Right ventricle myocardium superior (tissue), 1 donor: Measurements from ENCODE around the gene STK24. TPM values are rescaled to one million over a fixed set of nuclear protein-coding genes. Genes with fewer than 3 reads are reported as not detected.
"Not testable (repeated sequence)": the region's sequence is repeated elsewhere in the genome, so short reads cannot be mapped to it uniquely, and the experiment has no call there.

Experiments
- ATAC-seq: fragments of 200-7000 bp; cut with Tn5 transposase; one replicate; pipeline ENCODE4 v1.9.1; 2020; ENCODE audit warnings: mild to moderate bottlenecking; ENCODE audit not compliant: poor library complexity
- DNase-seq: peaks from one replicate; pipeline ENCODE4 v3.0.0-alpha.2; 2020
- intact Hi-C: fragments of 100-400 bp; cut with DNase I; formaldehyde crosslinking; loops from one replicate; pipeline ENCODE4 v1.11.2; 2022
- long read RNA-seq: library from polyadenylated mRNA; unstranded; transcript quantifications from one replicate; pipeline ENCODE4 v2.0.0, GENCODE V29; 2021
- total RNA-seq: library from RNA; stranded (reverse); fragmentation: NEBNext Ultra II Directional; extraction: Animal tissue kit (Norgen Biotek cat#: 25700); gene quantifications from one replicate; pipeline ENCODE4 v1.2.1, GENCODE V29; 2021
- donor health status: DM: no; HTN: yes; CAD: no; lungs with severe emphysema.

The STK24 gene
- total RNA-seq: 56.1 TPM
- long read RNA-seq, full-length matches to known transcripts: 112 of 126 reads
- long read RNA-seq, partial matches to known transcripts: 9 of 126 reads
- long read RNA-seq, other reads (novel, unspliced or antisense): 5 of 126 reads

- ATAC-seq (peak; percentile 82), DNase-seq (peak; percentile 81)
- intact Hi-C loops: loop anchor here (5.0 kb wide), 1 partner anchor 125 kb away; no protein-coding TSS in a partner anchor
Measured at GRCh38 chr13:98576963-98577835, at the start of gene STK24. TSS of gene STK24 (minus strand) at chr13:98577107. CDS start at chr13:98576786, 321 bp downstream.

- no peak for DNase-seq
- intact Hi-C loops: no loop called here
- no peak for ATAC-seq
Measured at GRCh38 chr13:98626298-98626935, 49.5 kb upstream of the STK24 start.

- ATAC-seq, intact Hi-C loops, DNase-seq: not testable (repeated sequence)
Measured at GRCh38 chr13:98624589-98624988, 47.7 kb upstream of the STK24 start.

GRCh38 chr13:98622931-98623331, 46.0 kb upstream of the STK24 start:
- ATAC-seq: no peak
- DNase-seq: no peak
- intact Hi-C loops: no loop called here

- no peak for ATAC-seq
- intact Hi-C loops: no loop called here
- DNase-seq: no peak
Measured at GRCh38 chr13:98619556-98619955, 42.6 kb upstream of the STK24 start.

- ATAC-seq, DNase-seq, intact Hi-C loops: not testable (repeated sequence)
Measured at GRCh38 chr13:98615595-98615994, 38.7 kb upstream of the STK24 start.

- intact Hi-C loops: no loop called here
- ATAC-seq (no peak), DNase-seq (no peak)
Measured at GRCh38 chr13:98613591-98613990, 36.7 kb upstream of the STK24 start.

GRCh38 chr13:98609756-98610155, 32.8 kb upstream of the STK24 start:
- no peak for DNase-seq
- intact Hi-C loops: no loop called here
- no peak for ATAC-seq

- intact Hi-C loops: no loop called here
- peak; percentile 62 for ATAC-seq
- DNase-seq: no peak
Measured at GRCh38 chr13:98606296-98606695, 29.4 kb upstream of the STK24 start.

GRCh38 chr13:98599502-98600328, 22.8 kb upstream of the STK24 start:
- intact Hi-C loops: no loop called here
- no peak for DNase-seq
- ATAC-seq: no peak

GRCh38 chr13:98598043-98598442, 21.1 kb upstream of the STK24 start:
- DNase-seq: no peak
- intact Hi-C loops: no loop called here
- ATAC-seq: no peak

GRCh38 chr13:98595134-98595533, 18.2 kb upstream of the STK24 start:
- DNase-seq: no peak
- ATAC-seq: no peak
- intact Hi-C loops: no loop called here

- no peak for DNase-seq
- intact Hi-C loops: no loop called here
- ATAC-seq: no peak
Measured at GRCh38 chr13:98592362-98592732, 15.4 kb upstream of the STK24 start.

- DNase-seq: no peak
- intact Hi-C loops: no loop called here
Measured at GRCh38 chr13:98591721-98592361, 14.9 kb upstream of the STK24 start.

GRCh38 chr13:98590471-98590870, 13.6 kb upstream of the STK24 start:
- DNase-seq, intact Hi-C loops, ATAC-seq: not testable (repeated sequence)

More at GRCh38 chr13:98591721-98592361, 14.9 kb upstream of the STK24 start:
- no peak for ATAC-seq

- DNase-seq, ATAC-seq, intact Hi-C loops: not testable (repeated sequence)
Measured at GRCh38 chr13:98589516-98589915, 12.6 kb upstream of the STK24 start.

GRCh38 chr13:98586400-98587345, 9.8 kb upstream of the STK24 start:
- ATAC-seq (no peak), DNase-seq (no peak)
- intact Hi-C loops: no loop called here
